ENCODE measurements around the gene ALAS2. TPM values are rescaled to one million over a fixed set of nuclear protein-coding genes. Genes with fewer than 3 reads are reported as not detected.
A peak's percentile ranks its signal among the peaks of the same experiment; 100 is the strongest.

The ALAS2 gene
- polyA plus RNA-seq, 6 donors from 2014 or later: 0.21 to 12.6 (median 1.4) TPM; not detected in 1

DNA sequence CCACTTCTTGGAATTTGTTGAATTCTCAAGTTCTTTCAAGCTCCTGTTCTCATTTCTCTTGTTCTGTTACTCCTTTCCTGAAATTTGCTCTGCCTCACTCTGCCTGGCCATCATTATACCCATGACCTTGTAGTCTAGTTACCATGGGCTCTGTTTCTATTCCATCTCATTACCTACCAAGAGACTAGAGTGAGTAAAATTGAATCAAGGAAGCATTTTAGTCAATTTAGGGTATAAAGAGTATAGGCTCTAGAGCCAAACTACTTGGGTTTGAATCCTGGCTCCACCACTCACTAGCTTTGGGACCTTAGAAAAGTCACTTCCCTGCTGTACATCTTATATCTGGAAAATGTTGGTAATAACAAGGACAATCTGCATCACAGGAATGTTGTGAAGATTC, 2.2 kb downstream of the ALAS2 start:
- no peak overlapping the region for H3K4me3 Mint-ChIP-seq
- peak overlapping the region in 2 of 6 donors; percentile 17 to 34 for H3K27ac Mint-ChIP-seq
- no peaks in the 10 kb centered on the region for H3K4me1 Mint-ChIP-seq
- peaks cover 0 to 5% (median 0%) of the 10 kb centered on the region in 7 donors for H3K9me3 Mint-ChIP-seq
- no peak for DNase-seq
- H3K36me3 Mint-ChIP-seq: no peaks in the 10 kb centered on the region
- ATAC-seq (ENCODE audit: low read depth in 2 of 2): no peak
- H3K27me3 Mint-ChIP-seq: peaks cover 0 to 26% (median 0%) of the 10 kb centered on the region in 3 donors

DNA sequence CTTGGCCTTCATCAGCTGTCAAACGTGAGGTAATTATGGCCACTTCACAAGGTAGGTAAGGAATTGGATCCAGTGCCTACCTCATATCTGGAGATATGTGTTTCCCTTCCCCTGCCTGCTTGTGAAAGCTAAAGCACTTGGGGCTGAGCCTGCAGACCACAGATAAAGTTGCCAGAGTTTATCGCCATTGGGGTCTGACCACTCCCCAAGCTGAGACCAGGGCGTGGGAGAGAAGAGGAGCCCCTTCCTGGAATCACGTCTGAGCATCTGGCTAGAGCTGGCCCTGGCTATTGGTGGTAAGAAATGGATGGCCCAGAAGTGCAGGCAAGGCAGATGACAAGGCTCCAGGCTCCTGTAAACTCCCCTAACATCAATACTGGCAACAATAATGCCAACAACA, 2.7 kb downstream of the ALAS2 start:
- Mint-ChIP-seq H3K27ac (no peak overlapping the region), H3K27me3 (peaks cover 0 to 21% (median 0%) of the 10 kb centered on the region in 3 donors), H3K9me3 (peaks cover 0 to 5% (median 0%) of the 10 kb centered on the region in 7 donors), H3K36me3 (no peaks in the 10 kb centered on the region), H3K4me3 (no peak overlapping the region), H3K4me1 (no peaks in the 10 kb centered on the region)
- ATAC-seq (ENCODE audit: low read depth in 2 of 2) (no peak), DNase-seq (no peak)

DNA sequence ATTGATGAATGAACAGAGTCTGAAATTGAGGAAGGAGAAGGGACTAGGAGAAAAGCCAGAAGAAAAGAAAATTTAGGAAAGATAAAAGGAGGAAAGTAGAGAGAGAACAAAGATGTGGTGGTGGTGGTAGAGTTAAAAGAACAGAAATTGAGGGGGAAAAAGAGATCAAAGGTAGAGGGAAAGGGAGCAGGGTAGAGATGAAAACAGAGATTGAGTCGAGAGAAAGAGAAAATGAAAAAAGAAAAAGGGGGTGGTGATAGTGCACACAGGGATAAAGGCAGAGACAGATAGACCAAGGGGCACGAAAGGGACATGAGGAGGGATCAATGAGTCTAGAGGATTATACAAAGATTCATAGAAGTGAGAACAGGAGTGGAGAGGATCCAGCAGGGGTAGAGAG, 3.9 kb downstream of the ALAS2 start:
- Mint-ChIP-seq H3K27ac (peak overlapping the region in 2 of 6 donors; percentile 53 to 67), H3K4me3 (peak overlapping the region in 1 of 8 donors; percentile 31), H3K4me1 (no peaks in the 10 kb centered on the region), H3K9me3 (peaks cover 0 to 5% (median 0%) of the 10 kb centered on the region in 7 donors), H3K36me3 (no peaks in the 10 kb centered on the region), H3K27me3 (peaks cover 0 to 21% (median 0%) of the 10 kb centered on the region in 3 donors)
- ATAC-seq (ENCODE audit: low read depth in 2 of 2): no peak
- DNase-seq: no peak

GRCh38 chrX:55026143-55026542, 4.6 kb downstream of the ALAS2 start:
- Mint-ChIP-seq H3K36me3 (peaks cover 0 to 3% of the 10 kb centered on the region in 2 donors), H3K9me3 (peaks cover 0 to 5% (median 0%) of the 10 kb centered on the region in 7 donors), H3K27me3 (peaks cover 0 to 21% (median 0%) of the 10 kb centered on the region in 3 donors), H3K27ac (peak overlapping the region in 1 of 6 donors; percentile 4), H3K4me1 (no peaks in the 10 kb centered on the region), H3K4me3 (no peak overlapping the region)
- ATAC-seq (ENCODE audit: low read depth in 2 of 2): no peak
- DNase-seq: no peak

- DNase-seq (no peak), ATAC-seq (ENCODE audit: low read depth in 2 of 2) (no peak)
- no peaks in the 10 kb centered on the region for H3K36me3 Mint-ChIP-seq
- H3K27me3 Mint-ChIP-seq: no peaks in the 10 kb centered on the region
- H3K4me3 Mint-ChIP-seq: no peak overlapping the region
- H3K4me1 Mint-ChIP-seq: no peaks in the 10 kb centered on the region
- H3K9me3 Mint-ChIP-seq: peaks cover 0 to 3% (median 0%) of the 10 kb centered on the region in 7 donors
- H3K27ac Mint-ChIP-seq: no peak overlapping the region
Observed at GRCh38 chrX:55014897-55015299, 15.9 kb downstream of the ALAS2 start.

DNA sequence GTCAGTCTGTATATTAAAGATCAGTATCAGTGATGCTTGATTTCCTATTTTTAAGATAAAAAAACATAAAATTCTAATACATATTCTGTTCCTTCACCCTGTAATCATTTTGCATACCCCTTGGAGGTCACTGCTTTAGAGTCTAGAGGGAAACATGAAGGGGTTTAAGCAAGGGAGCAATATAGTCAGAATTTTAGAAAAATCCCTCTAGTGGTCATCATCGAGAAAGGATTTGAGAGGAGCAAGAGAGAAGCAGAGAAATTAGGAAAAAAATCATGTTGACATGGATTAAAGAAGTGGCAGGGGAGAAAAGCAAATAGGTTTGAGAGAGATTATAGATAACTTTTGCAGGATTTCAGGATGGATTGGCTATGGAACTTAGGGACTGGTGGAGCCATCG, 19.5 kb downstream of the ALAS2 start:
- ATAC-seq (ENCODE audit: low read depth in 2 of 2) (no peak), DNase-seq (no peak)
- H3K27me3 Mint-ChIP-seq: no peaks in the 10 kb centered on the region
- peaks cover 0 to 3% (median 0%) of the 10 kb centered on the region in 3 donors for H3K4me1 Mint-ChIP-seq
- no peak overlapping the region for H3K4me3 Mint-ChIP-seq
- no peak overlapping the region for H3K27ac Mint-ChIP-seq
- peaks cover 0 to 7% of the 10 kb centered on the region in 2 donors for H3K36me3 Mint-ChIP-seq
- H3K9me3 Mint-ChIP-seq: peaks cover 0 to 3% (median 0%) of the 10 kb centered on the region in 7 donors

DNA sequence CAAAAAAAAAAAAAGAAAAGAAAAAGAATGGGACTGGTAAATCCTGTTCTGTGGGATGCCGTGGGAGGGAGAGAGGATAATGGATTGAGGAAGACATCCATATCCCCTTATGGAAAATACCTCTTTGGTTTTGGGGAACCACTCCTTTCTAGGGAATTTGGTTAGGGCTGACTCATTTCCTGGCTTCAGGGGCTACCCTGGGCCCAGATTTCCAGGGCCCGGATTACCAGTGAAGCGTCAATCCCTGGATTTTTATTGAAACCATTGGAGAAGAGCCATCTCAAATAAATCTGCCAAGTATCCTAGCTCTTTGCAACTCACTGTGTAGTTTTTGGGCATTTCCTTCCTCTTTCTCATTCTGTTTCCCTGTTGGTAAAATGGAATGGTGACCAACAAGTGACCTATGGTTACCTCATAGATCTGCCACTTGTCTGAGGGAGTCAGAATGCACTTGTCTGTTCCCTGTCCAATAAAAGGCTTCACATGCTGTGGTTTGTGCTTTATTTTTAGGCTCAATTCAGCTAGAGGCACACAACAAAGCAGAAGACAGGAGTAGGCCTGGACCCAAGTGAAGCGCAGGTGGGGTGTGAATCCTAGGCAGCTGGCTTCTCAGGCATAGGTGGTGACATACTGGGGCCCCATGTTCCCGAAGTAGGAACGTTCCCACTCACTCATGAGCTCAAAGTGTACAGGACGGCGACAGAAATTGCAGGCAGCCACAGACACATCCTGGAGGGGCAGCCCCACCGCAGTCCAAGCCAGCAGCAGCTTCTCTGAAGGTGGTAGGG, 22.0 kb downstream of the ALAS2 start:
- DNase-seq (no peak), ATAC-seq (ENCODE audit: low read depth in 2 of 2) (no peak)
- H3K9me3 Mint-ChIP-seq: no peaks in the 10 kb centered on the region
- H3K27me3 Mint-ChIP-seq: no peaks in the 10 kb centered on the region
- H3K4me1 Mint-ChIP-seq: peaks cover 0 to 3% (median 0%) of the 10 kb centered on the region in 3 donors
- H3K36me3 Mint-ChIP-seq: peaks cover 0 to 14% of the 10 kb centered on the region in 2 donors
- no peak overlapping the region for H3K27ac Mint-ChIP-seq
- H3K4me3 Mint-ChIP-seq: no peak overlapping the region

DNA sequence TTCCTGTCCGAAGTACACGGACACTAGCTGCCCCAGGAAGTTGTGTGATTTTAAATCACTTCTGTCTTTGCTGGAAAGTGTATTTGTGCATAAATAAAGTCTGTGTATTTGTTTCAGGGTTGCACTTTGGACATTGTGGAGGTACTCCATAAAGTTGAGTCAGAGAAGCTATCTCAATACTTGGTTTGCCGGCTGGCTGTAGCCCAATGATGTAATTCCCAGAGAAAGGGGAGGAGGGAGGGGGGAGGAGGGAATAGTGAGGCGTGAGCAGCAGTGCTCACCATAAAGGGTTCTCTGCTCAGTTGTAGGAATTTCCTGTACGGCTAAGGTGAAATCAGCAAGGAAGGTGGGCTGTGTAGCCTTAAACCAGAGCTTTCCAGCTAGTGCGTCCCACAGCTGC, 23.1 kb downstream of the ALAS2 start:
- no peaks in the 10 kb centered on the region for H3K9me3 Mint-ChIP-seq
- peaks cover 0 to 14% of the 10 kb centered on the region in 2 donors for H3K36me3 Mint-ChIP-seq
- DNase-seq (no peak), ATAC-seq (ENCODE audit: low read depth in 2 of 2) (no peak)
- H3K4me1 Mint-ChIP-seq: peaks cover 0 to 3% (median under 1%) of the 10 kb centered on the region in 3 donors
- H3K27me3 Mint-ChIP-seq: no peaks in the 10 kb centered on the region
- no peak overlapping the region for H3K4me3 Mint-ChIP-seq
- H3K27ac Mint-ChIP-seq: no peak overlapping the region

- Mint-ChIP-seq H3K36me3 (peaks cover 0 to 14% of the 10 kb centered on the region in 2 donors), H3K27me3 (no peaks in the 10 kb centered on the region), H3K27ac (peak overlapping the region in 1 of 6 donors; percentile 47), H3K9me3 (no peaks in the 10 kb centered on the region), H3K4me1 (peaks cover 3 to 7% (median 6%) of the 10 kb centered on the region in 3 donors), H3K4me3 (no peak overlapping the region)
- no peak for DNase-seq
- no peak for ATAC-seq (ENCODE audit: low read depth in 2 of 2)
Observed at GRCh38 chrX:55006827-55007621, 23.8 kb downstream of the ALAS2 start.

GRCh38 chrX:55005256-55005655, 25.5 kb downstream of the ALAS2 start:
- peak overlapping the region in 1 of 6 donors; percentile 84 for H3K27ac Mint-ChIP-seq

GRCh38 chrX:55004231-55004630, 26.5 kb downstream of the ALAS2 start:
- no peaks in the 10 kb centered on the region for H3K27me3 Mint-ChIP-seq

More at GRCh38 chrX:55005256-55005655, 25.5 kb downstream of the ALAS2 start:
- no peaks in the 10 kb centered on the region for H3K9me3 Mint-ChIP-seq
- no peak for ATAC-seq (ENCODE audit: low read depth in 2 of 2)
- peaks cover 17 to 24% (median 19%) of the 10 kb centered on the region in 3 donors for H3K4me1 Mint-ChIP-seq
- H3K27me3 Mint-ChIP-seq: no peaks in the 10 kb centered on the region
- H3K36me3 Mint-ChIP-seq: peaks cover 0 to 14% of the 10 kb centered on the region in 2 donors
- DNase-seq: no peak
- peak overlapping the region in 1 of 8 donors; percentile 46 for H3K4me3 Mint-ChIP-seq

GRCh38 chrX:54999717-55000598, 30.8 kb downstream of the ALAS2 start, which contains the start of gene APEX2:
APEX2 (plus strand) TSS chrX:55000363; CDS start chrX:55000423, 60 bp downstream.
- Mint-ChIP-seq H3K36me3 (no peaks in the 10 kb centered on the region), H3K9me3 (no peaks in the 10 kb centered on the region), H3K27me3 (no peaks in the 10 kb centered on the region), H3K27ac (peak within 1 kb of the TSS; percentile 94 to 99 (median 98)), H3K4me1 (peaks cover 23 to 35% (median 34%) of the 10 kb centered on the region in 3 donors), H3K4me3 (peak within 1 kb of the TSS; percentile 91 to 99 (median 96))
- peak; percentile 94 to 95 for ATAC-seq (ENCODE audit: low read depth in 2 of 2)
- DNase-seq: peak; percentile 85

More at GRCh38 chrX:55004231-55004630, 26.5 kb downstream of the ALAS2 start:
- H3K4me1 Mint-ChIP-seq: peaks cover 24 to 31% (median 30%) of the 10 kb centered on the region in 3 donors
- H3K9me3 Mint-ChIP-seq: no peaks in the 10 kb centered on the region
- no peak overlapping the region for H3K27ac Mint-ChIP-seq
- no peak overlapping the region for H3K4me3 Mint-ChIP-seq
- peaks cover 0 to 14% of the 10 kb centered on the region in 2 donors for H3K36me3 Mint-ChIP-seq
- no peak for DNase-seq
- ATAC-seq (ENCODE audit: low read depth in 2 of 2): no peak
